Loucy (cell line): Measurements from ENCODE around the gene FOXE3.
"Not testable (repeated sequence)": the region's sequence is repeated elsewhere in the genome, so short reads cannot be mapped to it uniquely, and the experiment has no call there.

Source experiments
- H2AFZ ChIP-seq: fragments of 200-600 bp; sonication (generic); 2 replicates; pipeline ENCODE4 v1.6.0; 2016; ENCODE audit warnings: antibody characterized with exemption, mild to moderate bottlenecking, low read length, moderate library complexity
- H3F3A ChIP-seq: fragments of 200-600 bp; 2 replicates; pipeline ENCODE4 v1.6.0; 2016; ENCODE audit warnings: antibody characterized with exemption, low read depth, mild to moderate bottlenecking
- H3K27me3 ChIP-seq: fragments of 200-600 bp; sonication (generic); 2 replicates; pipeline ENCODE4 v1.6.1; 2014; ENCODE audit warnings: low read length, mild to moderate bottlenecking; ENCODE audit not compliant: insufficient read depth, poor library complexity, severe bottlenecking
- H3K36me3 ChIP-seq: fragments of 200-600 bp; sonication (generic); 2 replicates; pipeline ENCODE4 v1.6.1; 2016; ENCODE audit warnings: low read length; ENCODE audit not compliant: insufficient read depth
- H3K4me1 ChIP-seq: fragments of 200-600 bp; sonication (generic); 2 replicates; pipeline ENCODE4 v1.5.1; 2014; ENCODE audit warnings: low read length, mild to moderate bottlenecking; ENCODE audit not compliant: insufficient read depth, poor library complexity, severe bottlenecking
- H3K4me2 ChIP-seq: fragments of 200-600 bp; sonication (generic); 2 replicates; pipeline ENCODE4 v1.6.0; 2014; ENCODE audit warnings: antibody characterized with exemption, low read length, low read depth, mild to moderate bottlenecking; ENCODE audit not compliant: poor library complexity, severe bottlenecking
- H3K4me3 ChIP-seq: fragments of 200-600 bp; sonication (generic); 2 replicates; pipeline ENCODE4 v1.5.1; 2014; ENCODE audit warnings: low read length, mild to moderate bottlenecking, mixed read lengths; ENCODE audit not compliant: poor library complexity, severe bottlenecking
- H3K79me2 ChIP-seq: fragments of 200-600 bp; sonication (generic); 2 replicates; pipeline ENCODE4 v1.6.1; 2014; ENCODE audit warnings: low read length; ENCODE audit not compliant: insufficient read depth
- H3K9ac ChIP-seq: fragments of 200-600 bp; sonication (generic); 2 replicates; pipeline ENCODE4 v1.6.0; 2014; ENCODE audit warnings: mild to moderate bottlenecking, low read depth, low read length, moderate library complexity; ENCODE audit not compliant: poor library complexity, severe bottlenecking
- H3K9me2 ChIP-seq: fragments of 200-600 bp; sonication (generic); replicated peaks from 2 replicates; pipeline ENCODE4 v1.6.1; 2016; ENCODE audit warnings: low read depth, low read length, mixed read lengths
- H3K9me3 ChIP-seq: fragments of 200-600 bp; sonication (generic); 2 replicates; pipeline ENCODE4 v1.6.1; 2014; ENCODE audit warnings: mild to moderate bottlenecking, antibody characterized with exemption, low read length, low read depth; ENCODE audit not compliant: insufficient read depth
- H4K20me1 ChIP-seq: fragments of 200-600 bp; sonication (generic); 2 replicates; pipeline ENCODE4 v1.6.0; 2014; ENCODE audit warnings: antibody characterized with exemption, low read length, mild to moderate bottlenecking; ENCODE audit not compliant: insufficient read depth, poor library complexity, severe bottlenecking
- EZH2phosphoT487 ChIP-seq: fragments of 200-600 bp; IDR thresholded peaks from 2 replicates; pipeline ENCODE4 v1.6.1; 2018; ENCODE audit warnings: antibody characterized with exemption, mild to moderate bottlenecking, moderate library complexity, borderline replicate concordance
- TF ChIP-seq, protein P1 (sequence below): fragments of 200-600 bp; sonication (generic); conservative IDR thresholded peaks from 2 replicates; pipeline ENCODE4 v1.5.1; 2014; ENCODE audit warnings: mild to moderate bottlenecking, antibody characterized with exemption, low read length

The FOXE3 gene

DNA sequence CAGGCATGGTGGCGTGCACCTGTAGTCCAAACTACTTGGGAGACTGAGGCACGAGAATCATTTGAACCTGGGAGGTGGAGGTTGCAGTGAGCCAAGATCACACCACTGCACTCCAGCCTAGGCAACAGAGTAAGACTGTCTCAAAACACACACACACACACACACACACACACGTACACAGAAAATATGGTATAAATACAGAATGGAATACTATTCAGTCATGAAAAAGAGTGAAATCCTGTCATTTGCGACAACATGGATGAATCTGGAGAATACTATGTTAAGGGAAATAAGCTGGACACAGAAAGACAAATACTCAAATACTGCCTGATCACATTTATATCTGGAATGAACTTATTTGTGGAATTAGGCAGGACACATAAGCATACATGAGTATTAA, 40.2 kb downstream of the FOXE3 start:
- H3K9ac ChIP-seq: no peak overlapping the region
- no peak overlapping the region for H3K4me2 ChIP-seq
- H3K4me3 ChIP-seq: no peak overlapping the region
- H3K9me3 ChIP-seq: no peaks in the 10 kb centered on the region
- no peaks in the 10 kb centered on the region for H3K27me3 ChIP-seq
- H3K79me2 ChIP-seq: no peaks in the 10 kb centered on the region
- H3K36me3 ChIP-seq: no peaks in the 10 kb centered on the region
- no peaks in the 10 kb centered on the region for H3K4me1 ChIP-seq
- TF ChIP-seq, protein P1, sequence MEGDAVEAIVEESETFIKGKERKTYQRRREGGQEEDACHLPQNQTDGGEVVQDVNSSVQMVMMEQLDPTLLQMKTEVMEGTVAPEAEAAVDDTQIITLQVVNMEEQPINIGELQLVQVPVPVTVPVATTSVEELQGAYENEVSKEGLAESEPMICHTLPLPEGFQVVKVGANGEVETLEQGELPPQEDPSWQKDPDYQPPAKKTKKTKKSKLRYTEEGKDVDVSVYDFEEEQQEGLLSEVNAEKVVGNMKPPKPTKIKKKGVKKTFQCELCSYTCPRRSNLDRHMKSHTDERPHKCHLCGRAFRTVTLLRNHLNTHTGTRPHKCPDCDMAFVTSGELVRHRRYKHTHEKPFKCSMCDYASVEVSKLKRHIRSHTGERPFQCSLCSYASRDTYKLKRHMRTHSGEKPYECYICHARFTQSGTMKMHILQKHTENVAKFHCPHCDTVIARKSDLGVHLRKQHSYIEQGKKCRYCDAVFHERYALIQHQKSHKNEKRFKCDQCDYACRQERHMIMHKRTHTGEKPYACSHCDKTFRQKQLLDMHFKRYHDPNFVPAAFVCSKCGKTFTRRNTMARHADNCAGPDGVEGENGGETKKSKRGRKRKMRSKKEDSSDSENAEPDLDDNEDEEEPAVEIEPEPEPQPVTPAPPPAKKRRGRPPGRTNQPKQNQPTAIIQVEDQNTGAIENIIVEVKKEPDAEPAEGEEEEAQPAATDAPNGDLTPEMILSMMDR: no peak
- TF ChIP-seq EZH2phosphoT487: no peak
- H3K9me2 ChIP-seq: no peaks in the 10 kb centered on the region
- no peaks in the 10 kb centered on the region for H3F3A ChIP-seq
- H2AFZ ChIP-seq: no peak overlapping the region
- no peaks in the 10 kb centered on the region for H4K20me1 ChIP-seq

DNA sequence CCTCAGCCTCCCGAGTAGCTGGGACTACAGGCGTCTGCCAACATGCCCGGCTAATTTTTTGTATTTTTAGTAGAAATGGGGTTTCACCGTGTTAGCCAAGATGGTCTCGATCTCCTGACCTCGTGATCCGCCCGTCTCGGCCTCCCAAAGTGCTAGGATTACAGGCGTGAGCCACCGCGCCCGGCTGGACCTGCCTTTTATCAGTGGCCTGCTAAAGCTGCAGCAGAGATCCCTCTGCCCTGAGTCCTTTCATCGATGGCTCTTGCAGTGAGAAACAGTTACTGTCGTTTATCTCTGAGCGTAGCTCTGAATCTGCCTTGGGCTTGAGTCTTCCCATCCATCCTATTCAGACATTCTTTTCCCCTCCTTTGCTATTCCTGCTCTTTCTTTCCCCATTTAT, 41.5 kb downstream of the FOXE3 start:
- not testable (repeated sequence) for H4K20me1 ChIP-seq, H3K9me3 ChIP-seq, H3F3A ChIP-seq, H3K36me3 ChIP-seq, H3K79me2 ChIP-seq, H3K4me3 ChIP-seq, H3K27me3 ChIP-seq, H3K4me1 ChIP-seq, H3K9ac ChIP-seq, H2AFZ ChIP-seq, H3K4me2 ChIP-seq, H3K9me2 ChIP-seq

DNA sequence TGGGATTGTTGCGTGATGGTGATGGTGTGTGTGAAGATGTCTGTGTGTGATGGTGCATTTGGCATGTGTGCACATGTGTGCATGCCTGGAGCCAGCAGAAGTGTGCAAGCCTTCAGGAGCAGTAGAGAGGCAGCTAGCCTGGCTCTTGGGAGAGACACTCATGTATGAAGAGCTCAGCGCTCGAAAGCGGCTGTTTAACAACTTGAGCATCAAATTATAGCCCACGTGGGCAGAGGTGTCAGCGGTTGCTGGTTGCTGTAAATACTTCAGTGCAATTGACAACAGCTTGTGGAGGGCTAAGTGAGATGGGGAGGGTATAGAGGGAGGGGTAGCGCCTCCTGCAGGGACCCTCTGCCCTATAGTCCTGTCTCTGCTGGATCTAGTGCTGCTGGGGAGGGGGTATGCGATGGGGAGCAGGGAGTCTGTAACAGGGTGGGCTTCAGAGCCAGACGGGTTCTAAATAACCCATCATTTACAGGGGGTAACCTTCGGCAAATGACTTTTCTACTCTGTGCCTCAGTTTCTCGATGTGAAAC, 43.2 kb downstream of the FOXE3 start:
- no peak overlapping the region for H3K4me2 ChIP-seq
- H3K9ac ChIP-seq: no peak overlapping the region
- H3F3A ChIP-seq: no peaks in the 10 kb centered on the region
- no peaks in the 10 kb centered on the region for H3K4me1 ChIP-seq
- H3K9me2 ChIP-seq: no peaks in the 10 kb centered on the region
- no peaks in the 10 kb centered on the region for H4K20me1 ChIP-seq
- H2AFZ ChIP-seq: no peak overlapping the region
- H3K79me2 ChIP-seq: no peaks in the 10 kb centered on the region
- no peaks in the 10 kb centered on the region for H3K36me3 ChIP-seq
- no peak for TF ChIP-seq EZH2phosphoT487
- TF ChIP-seq, protein P1: no peak
- H3K27me3 ChIP-seq: no peaks in the 10 kb centered on the region
- H3K4me3 ChIP-seq: no peak overlapping the region
- no peaks in the 10 kb centered on the region for H3K9me3 ChIP-seq

GRCh38 chr1:47460040-47460439, 44.0 kb downstream of the FOXE3 start:
- Histone ChIP-seq H2AFZ (no peak overlapping the region), H3K27me3 (no peaks in the 10 kb centered on the region), H3K9me2 (no peaks in the 10 kb centered on the region), H3K9me3 (no peaks in the 10 kb centered on the region), H3K9ac (no peak overlapping the region), H3K36me3 (no peaks in the 10 kb centered on the region), H3K4me3 (no peak overlapping the region), H4K20me1 (no peaks in the 10 kb centered on the region), H3K4me2 (no peak overlapping the region), H3K4me1 (no peaks in the 10 kb centered on the region), H3F3A (no peaks in the 10 kb centered on the region), H3K79me2 (no peaks in the 10 kb centered on the region)
- TF ChIP-seq EZH2phosphoT487: no peak
- TF ChIP-seq, protein P1: no peak
